HEK293 (cell line): ENCODE measurements around the gene VAV3.

Source experiments
- BCL11A ChIP-seq: fragments of 450-650 bp; formaldehyde crosslinking; IDR thresholded peaks from 2 replicates; pipeline ENCODE4 v1.5.1; 2016; ENCODE audit warnings: low read depth, missing biosample characterization, missing genetic modification characterization
- EGR2 ChIP-seq: fragments of 450-650 bp; formaldehyde crosslinking; IDR thresholded peaks from 2 replicates; pipeline ENCODE4 v1.5.1; 2016; ENCODE audit warnings: low read depth, missing biosample characterization, missing genetic modification characterization
- FEZF1 ChIP-seq: fragments of 450-650 bp; formaldehyde crosslinking; IDR thresholded peaks from 2 replicates; pipeline ENCODE4 v1.5.1; 2016; ENCODE audit warnings: missing biosample characterization, missing genetic modification characterization
- GLI4 ChIP-seq: fragments of 450-650 bp; formaldehyde crosslinking; IDR thresholded peaks from 2 replicates; pipeline ENCODE4 v1.5.1; 2016; ENCODE audit warnings: missing biosample characterization, missing genetic modification characterization
- KLF10 ChIP-seq: fragments of 450-650 bp; IDR thresholded peaks from 2 replicates; pipeline ENCODE4 v1.5.1; 2018; ENCODE audit warnings: missing biosample characterization, mild to moderate bottlenecking, missing genetic modification characterization
- SCRT1 ChIP-seq: fragments of 450-650 bp; formaldehyde crosslinking; IDR thresholded peaks from 2 replicates; pipeline ENCODE4 v1.5.1; 2016; ENCODE audit warnings: missing biosample characterization, missing genetic modification characterization, borderline replicate concordance
- ZNF114 ChIP-seq: fragments of 450-650 bp; formaldehyde crosslinking; IDR thresholded peaks from 2 replicates; pipeline ENCODE4 v1.5.0; 2017; ENCODE audit warnings: missing biosample characterization, missing genetic modification characterization
- ZNF132 ChIP-seq: fragments of 450-650 bp; formaldehyde crosslinking; IDR thresholded peaks from 2 replicates; pipeline ENCODE4 v1.5.1; 2017; ENCODE audit warnings: missing biosample characterization, missing genetic modification characterization, borderline replicate concordance
- ZNF184 ChIP-seq: fragments of 450-650 bp; IDR thresholded peaks from 2 replicates; pipeline ENCODE4 v1.5.1; 2018; ENCODE audit warnings: missing biosample characterization, mild to moderate bottlenecking, missing genetic modification characterization
- ZNF19 ChIP-seq: fragments of 450-650 bp; formaldehyde crosslinking; IDR thresholded peaks from 2 replicates; pipeline ENCODE4; 2016; ENCODE audit warnings: missing biosample characterization, missing genetic modification characterization, low read depth
- ZNF2 ChIP-seq: fragments of 450-650 bp; formaldehyde crosslinking; IDR thresholded peaks from 2 replicates; pipeline ENCODE4 v1.5.1; 2016; ENCODE audit warnings: missing biosample characterization, missing genetic modification characterization
- ZNF23 ChIP-seq: fragments of 450-650 bp; formaldehyde crosslinking; IDR thresholded peaks from 2 replicates; pipeline ENCODE4 v1.5.1; 2016; ENCODE audit warnings: missing biosample characterization, missing genetic modification characterization, borderline replicate concordance
- ZNF274 ChIP-seq, 2 experiments: fragments of 200-500 bp in 1 of 2; fragments of 450-650 bp in 1 of 2; sonication (Bioruptor generic) in 1 of 2; formaldehyde crosslinking in 1 of 2; IDR thresholded peaks; 2 replicates each; pipeline versions ENCODE4 v1.5.1 to v1.6.1; 2014 to 2016; ENCODE audit warnings: borderline replicate concordance in 1 of 2, inconsistent platforms in 1 of 2, low read length in 1 of 2, missing biosample characterization in 1 of 2, missing genetic modification characterization in 1 of 2
- ZNF302 ChIP-seq: fragments of 450-650 bp; formaldehyde crosslinking; IDR thresholded peaks from 2 replicates; pipeline ENCODE4 v1.5.1; 2016; ENCODE audit warnings: missing biosample characterization, missing genetic modification characterization, low read depth
- ZNF311 ChIP-seq: fragments of 450-650 bp; formaldehyde crosslinking; IDR thresholded peaks from 2 replicates; pipeline ENCODE4 v1.5.1; 2017; ENCODE audit warnings: missing biosample characterization, missing genetic modification characterization, borderline replicate concordance
- ZNF423 ChIP-seq: fragments of 450-650 bp; formaldehyde crosslinking; IDR thresholded peaks from 2 replicates; pipeline ENCODE4 v1.5.1; 2016; ENCODE audit warnings: missing biosample characterization, missing genetic modification characterization
- ZNF529 ChIP-seq: fragments of 450-650 bp; formaldehyde crosslinking; IDR thresholded peaks from 2 replicates; pipeline ENCODE4 v1.5.1; 2017; ENCODE audit warnings: missing genetic modification characterization, missing biosample characterization; ENCODE audit not compliant: insufficient replicate concordance
- ZNF548 ChIP-seq: fragments of 450-650 bp; formaldehyde crosslinking; IDR thresholded peaks from 2 replicates; pipeline ENCODE4 v1.5.1; 2016; ENCODE audit warnings: missing biosample characterization, missing genetic modification characterization
- ZNF624 ChIP-seq: fragments of 450-650 bp; formaldehyde crosslinking; IDR thresholded peaks from 2 replicates; pipeline ENCODE4 v1.5.1; 2017; ENCODE audit warnings: missing biosample characterization, missing genetic modification characterization
- ZNF654 ChIP-seq: fragments of 450-650 bp; formaldehyde crosslinking; IDR thresholded peaks from 2 replicates; pipeline ENCODE4 v1.5.1; 2016; ENCODE audit warnings: low read depth, missing biosample characterization, missing genetic modification characterization
- ZNF660 ChIP-seq: fragments of 450-650 bp; IDR thresholded peaks from 2 replicates; pipeline ENCODE4 v1.5.1; 2018; ENCODE audit warnings: missing biosample characterization, mild to moderate bottlenecking, missing genetic modification characterization
- ZNF792 ChIP-seq: fragments of 450-650 bp; formaldehyde crosslinking; IDR thresholded peaks from 2 replicates; pipeline ENCODE4 v1.5.1; 2016; ENCODE audit warnings: missing biosample characterization, missing genetic modification characterization
- ZSCAN30 ChIP-seq: fragments of 450-650 bp; IDR thresholded peaks from 2 replicates; pipeline ENCODE4 v1.5.1; 2018; ENCODE audit warnings: missing biosample characterization, mild to moderate bottlenecking, missing genetic modification characterization, moderate library complexity
- ZXDB ChIP-seq: fragments of 450-650 bp; formaldehyde crosslinking; IDR thresholded peaks from 2 replicates; pipeline ENCODE4 v1.5.1; 2016; ENCODE audit warnings: missing biosample characterization, missing genetic modification characterization
- TF ChIP-seq, protein P1 (sequence below): fragments of 450-650 bp; formaldehyde crosslinking; IDR thresholded peaks from 2 replicates; pipeline ENCODE4 v1.5.1; 2016; ENCODE audit warnings: missing biosample characterization, missing genetic modification characterization
- TF ChIP-seq, protein P2 (sequence below): fragments of 450-650 bp; formaldehyde crosslinking; IDR thresholded peaks from 2 replicates; pipeline ENCODE4 v1.5.1; 2016; ENCODE audit warnings: missing biosample characterization, missing genetic modification characterization
- TF ChIP-seq, protein P3 (sequence below): fragments of 450-650 bp; formaldehyde crosslinking; IDR thresholded peaks from 2 replicates; pipeline ENCODE4 v1.5.1; 2016; ENCODE audit warnings: missing biosample characterization, missing genetic modification characterization
- TF ChIP-seq, protein P4 (sequence below): fragments of 450-650 bp; formaldehyde crosslinking; IDR thresholded peaks from 2 replicates; pipeline ENCODE4 v1.5.1; 2016; ENCODE audit warnings: missing biosample characterization, missing genetic modification characterization
- TF ChIP-seq, protein P5 (sequence below): fragments of 450-650 bp; formaldehyde crosslinking; IDR thresholded peaks from 2 replicates; pipeline ENCODE4 v1.5.1; 2016; ENCODE audit warnings: missing biosample characterization, missing genetic modification characterization
- TF ChIP-seq, protein P6 (sequence below): IDR thresholded peaks from 2 replicates; pipeline ENCODE4 v1.6.1; 2011; ENCODE audit warnings: mild to moderate bottlenecking, low read depth, low read length, borderline replicate concordance

The VAV3 gene

DNA sequence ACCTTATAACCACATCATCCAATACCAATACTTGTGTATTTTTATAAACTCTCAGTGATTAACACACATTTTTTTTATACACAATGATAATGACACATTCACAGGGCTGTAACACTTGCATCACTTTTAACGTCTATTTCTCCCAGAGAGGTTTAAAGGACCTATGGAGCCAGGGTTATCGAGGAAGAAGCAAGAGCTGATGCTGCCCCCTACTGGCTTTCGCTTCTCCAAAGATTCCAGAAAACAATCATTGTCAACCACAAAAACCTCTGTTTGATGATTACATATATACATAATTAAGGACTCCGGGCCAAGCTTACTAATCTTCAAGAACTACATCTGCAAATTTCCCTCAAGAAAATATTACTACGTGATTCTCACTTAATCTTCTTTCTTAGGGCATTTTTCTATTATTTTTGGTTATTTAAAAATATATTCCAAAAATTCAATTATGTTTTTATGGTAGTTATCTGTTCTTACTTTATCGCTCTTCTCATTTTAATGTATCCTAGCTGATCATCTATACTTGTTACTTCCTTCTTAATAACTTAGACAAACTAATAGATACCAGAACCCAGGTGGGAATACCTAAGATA lies 214.5 kb downstream of the VAV3 start (continued):
- TF ChIP-seq ZNF660 (tag by site-specific recombination), result peak; percentile 73; the same call in 1 of the 2 replicates
- TF ChIP-seq, protein P1, sequence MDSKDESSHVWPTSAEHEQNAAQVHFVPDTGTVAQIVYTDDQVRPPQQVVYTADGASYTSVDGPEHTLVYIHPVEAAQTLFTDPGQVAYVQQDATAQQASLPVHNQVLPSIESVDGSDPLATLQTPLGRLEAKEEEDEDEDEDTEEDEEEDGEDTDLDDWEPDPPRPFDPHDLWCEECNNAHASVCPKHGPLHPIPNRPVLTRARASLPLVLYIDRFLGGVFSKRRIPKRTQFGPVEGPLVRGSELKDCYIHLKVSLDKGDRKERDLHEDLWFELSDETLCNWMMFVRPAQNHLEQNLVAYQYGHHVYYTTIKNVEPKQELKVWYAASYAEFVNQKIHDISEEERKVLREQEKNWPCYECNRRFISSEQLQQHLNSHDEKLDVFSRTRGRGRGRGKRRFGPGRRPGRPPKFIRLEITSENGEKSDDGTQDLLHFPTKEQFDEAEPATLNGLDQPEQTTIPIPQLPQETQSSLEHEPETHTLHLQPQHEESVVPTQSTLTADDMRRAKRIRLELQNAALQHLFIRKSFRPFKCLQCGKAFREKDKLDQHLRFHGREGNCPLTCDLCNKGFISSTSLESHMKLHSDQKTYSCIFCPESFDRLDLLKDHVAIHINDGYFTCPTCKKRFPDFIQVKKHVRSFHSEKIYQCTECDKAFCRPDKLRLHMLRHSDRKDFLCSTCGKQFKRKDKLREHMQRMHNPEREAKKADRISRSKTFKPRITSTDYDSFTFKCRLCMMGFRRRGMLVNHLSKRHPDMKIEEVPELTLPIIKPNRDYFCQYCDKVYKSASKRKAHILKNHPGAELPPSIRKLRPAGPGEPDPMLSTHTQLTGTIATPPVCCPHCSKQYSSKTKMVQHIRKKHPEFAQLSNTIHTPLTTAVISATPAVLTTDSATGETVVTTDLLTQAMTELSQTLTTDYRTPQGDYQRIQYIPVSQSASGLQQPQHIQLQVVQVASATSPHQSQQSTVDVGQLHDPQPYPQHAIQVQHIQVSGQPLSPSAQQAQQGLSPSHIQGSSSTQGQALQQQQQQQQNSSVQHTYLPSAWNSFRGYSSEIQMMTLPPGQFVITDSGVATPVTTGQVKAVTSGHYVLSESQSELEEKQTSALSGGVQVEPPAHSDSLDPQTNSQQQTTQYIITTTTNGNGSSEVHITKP (tag by site-specific recombination), result no peak
- no peak for TF ChIP-seq FEZF1 (tag by site-specific recombination)
- TF ChIP-seq ZNF2 (tag by site-specific recombination), result 0 out of 2 replicates have a peak, but pooled peaks have one; percentile 72
- TF ChIP-seq GLI4 (tag by site-specific recombination), result no peak
- TF ChIP-seq, protein P2, sequence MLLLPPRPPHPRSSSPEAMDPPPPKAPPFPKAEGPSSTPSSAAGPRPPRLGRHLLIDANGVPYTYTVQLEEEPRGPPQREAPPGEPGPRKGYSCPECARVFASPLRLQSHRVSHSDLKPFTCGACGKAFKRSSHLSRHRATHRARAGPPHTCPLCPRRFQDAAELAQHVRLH (tag by site-specific recombination), result no peak
- peak; percentile 93 for TF ChIP-seq ZNF654 (tag by site-specific recombination)
- TF ChIP-seq ZSCAN30 (tag by site-specific recombination), result peak; percentile 70; the same call in 1 of the 2 replicates
- no peak for TF ChIP-seq ZNF114 (tag by site-specific recombination)
- TF ChIP-seq ZNF792, result no peak
- no peak for TF ChIP-seq ZXDB (tag by site-specific recombination)
- TF ChIP-seq, protein P3, sequence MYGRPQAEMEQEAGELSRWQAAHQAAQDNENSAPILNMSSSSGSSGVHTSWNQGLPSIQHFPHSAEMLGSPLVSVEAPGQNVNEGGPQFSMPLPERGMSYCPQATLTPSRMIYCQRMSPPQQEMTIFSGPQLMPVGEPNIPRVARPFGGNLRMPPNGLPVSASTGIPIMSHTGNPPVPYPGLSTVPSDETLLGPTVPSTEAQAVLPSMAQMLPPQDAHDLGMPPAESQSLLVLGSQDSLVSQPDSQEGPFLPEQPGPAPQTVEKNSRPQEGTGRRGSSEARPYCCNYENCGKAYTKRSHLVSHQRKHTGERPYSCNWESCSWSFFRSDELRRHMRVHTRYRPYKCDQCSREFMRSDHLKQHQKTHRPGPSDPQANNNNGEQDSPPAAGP (tag by site-specific recombination), result no peak
- TF ChIP-seq, protein P4, sequence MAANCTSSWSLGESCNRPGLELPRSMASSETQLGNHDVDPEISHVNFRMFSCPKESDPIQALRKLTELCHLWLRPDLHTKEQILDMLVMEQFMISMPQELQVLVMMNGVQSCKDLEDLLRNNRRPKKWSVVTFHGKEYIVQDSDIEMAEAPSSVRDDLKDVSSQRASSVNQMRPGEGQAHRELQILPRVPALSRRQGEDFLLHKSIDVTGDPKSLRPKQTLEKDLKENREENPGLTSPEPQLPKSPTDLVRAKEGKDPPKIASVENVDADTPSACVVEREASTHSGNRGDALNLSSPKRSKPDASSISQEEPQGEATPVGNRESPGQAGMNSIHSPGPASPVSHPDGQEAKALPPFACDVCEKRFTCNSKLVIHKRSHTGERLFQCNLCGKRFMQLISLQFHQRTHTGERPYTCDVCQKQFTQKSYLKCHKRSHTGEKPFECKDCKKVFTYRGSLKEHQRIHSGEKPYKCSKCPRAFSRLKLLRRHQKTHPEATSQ (tag by site-specific recombination), result no peak
- TF ChIP-seq ZNF19 (tag by site-specific recombination), result no peak
- TF ChIP-seq ZNF423, result no peak
- TF ChIP-seq ZNF274 (IDR thresholded peaks at IDR 0.05; ENCODE audit: low read length), result no peak
- TF ChIP-seq ZNF274 (tag by site-specific recombination; IDR thresholded peaks at IDR 0.05; ENCODE audit: borderline replicate concordance), result no peak
- TF ChIP-seq ZNF184, result no peak
- TF ChIP-seq ZNF548 (tag by site-specific recombination), result no peak
- no peak for TF ChIP-seq ZNF624
- no peak for TF ChIP-seq ZNF132 (tag by site-specific recombination)
- TF ChIP-seq ZNF529 (tag by site-specific recombination), result no peak
- TF ChIP-seq ZNF302 (tag by site-specific recombination), result no peak
- no peak for TF ChIP-seq ZNF23
- no peak for TF ChIP-seq SCRT1 (tag by site-specific recombination)
- no peak for TF ChIP-seq ZNF311
- TF ChIP-seq EGR2 (tag by site-specific recombination), result no peak
- no peak for TF ChIP-seq BCL11A (tag by site-specific recombination)
- TF ChIP-seq, protein P5, sequence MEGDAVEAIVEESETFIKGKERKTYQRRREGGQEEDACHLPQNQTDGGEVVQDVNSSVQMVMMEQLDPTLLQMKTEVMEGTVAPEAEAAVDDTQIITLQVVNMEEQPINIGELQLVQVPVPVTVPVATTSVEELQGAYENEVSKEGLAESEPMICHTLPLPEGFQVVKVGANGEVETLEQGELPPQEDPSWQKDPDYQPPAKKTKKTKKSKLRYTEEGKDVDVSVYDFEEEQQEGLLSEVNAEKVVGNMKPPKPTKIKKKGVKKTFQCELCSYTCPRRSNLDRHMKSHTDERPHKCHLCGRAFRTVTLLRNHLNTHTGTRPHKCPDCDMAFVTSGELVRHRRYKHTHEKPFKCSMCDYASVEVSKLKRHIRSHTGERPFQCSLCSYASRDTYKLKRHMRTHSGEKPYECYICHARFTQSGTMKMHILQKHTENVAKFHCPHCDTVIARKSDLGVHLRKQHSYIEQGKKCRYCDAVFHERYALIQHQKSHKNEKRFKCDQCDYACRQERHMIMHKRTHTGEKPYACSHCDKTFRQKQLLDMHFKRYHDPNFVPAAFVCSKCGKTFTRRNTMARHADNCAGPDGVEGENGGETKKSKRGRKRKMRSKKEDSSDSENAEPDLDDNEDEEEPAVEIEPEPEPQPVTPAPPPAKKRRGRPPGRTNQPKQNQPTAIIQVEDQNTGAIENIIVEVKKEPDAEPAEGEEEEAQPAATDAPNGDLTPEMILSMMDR (tag by site-specific recombination), result peak; percentile 51; the same call in 1 of the 2 replicates
- peak; percentile 24; the same call in 1 of the 2 replicates for TF ChIP-seq KLF10 (tag by site-specific recombination)
- TF ChIP-seq, protein P6, sequence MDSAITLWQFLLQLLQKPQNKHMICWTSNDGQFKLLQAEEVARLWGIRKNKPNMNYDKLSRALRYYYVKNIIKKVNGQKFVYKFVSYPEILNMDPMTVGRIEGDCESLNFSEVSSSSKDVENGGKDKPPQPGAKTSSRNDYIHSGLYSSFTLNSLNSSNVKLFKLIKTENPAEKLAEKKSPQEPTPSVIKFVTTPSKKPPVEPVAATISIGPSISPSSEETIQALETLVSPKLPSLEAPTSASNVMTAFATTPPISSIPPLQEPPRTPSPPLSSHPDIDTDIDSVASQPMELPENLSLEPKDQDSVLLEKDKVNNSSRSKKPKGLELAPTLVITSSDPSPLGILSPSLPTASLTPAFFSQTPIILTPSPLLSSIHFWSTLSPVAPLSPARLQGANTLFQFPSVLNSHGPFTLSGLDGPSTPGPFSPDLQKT, result no peak
